Measurements from ENCODE around the gene MAGOH.
"Not testable (repeated sequence)": the region's sequence is repeated elsewhere in the genome, so short reads cannot be mapped to it uniquely, and the experiment has no call there.

Gene MAGOH

DNA sequence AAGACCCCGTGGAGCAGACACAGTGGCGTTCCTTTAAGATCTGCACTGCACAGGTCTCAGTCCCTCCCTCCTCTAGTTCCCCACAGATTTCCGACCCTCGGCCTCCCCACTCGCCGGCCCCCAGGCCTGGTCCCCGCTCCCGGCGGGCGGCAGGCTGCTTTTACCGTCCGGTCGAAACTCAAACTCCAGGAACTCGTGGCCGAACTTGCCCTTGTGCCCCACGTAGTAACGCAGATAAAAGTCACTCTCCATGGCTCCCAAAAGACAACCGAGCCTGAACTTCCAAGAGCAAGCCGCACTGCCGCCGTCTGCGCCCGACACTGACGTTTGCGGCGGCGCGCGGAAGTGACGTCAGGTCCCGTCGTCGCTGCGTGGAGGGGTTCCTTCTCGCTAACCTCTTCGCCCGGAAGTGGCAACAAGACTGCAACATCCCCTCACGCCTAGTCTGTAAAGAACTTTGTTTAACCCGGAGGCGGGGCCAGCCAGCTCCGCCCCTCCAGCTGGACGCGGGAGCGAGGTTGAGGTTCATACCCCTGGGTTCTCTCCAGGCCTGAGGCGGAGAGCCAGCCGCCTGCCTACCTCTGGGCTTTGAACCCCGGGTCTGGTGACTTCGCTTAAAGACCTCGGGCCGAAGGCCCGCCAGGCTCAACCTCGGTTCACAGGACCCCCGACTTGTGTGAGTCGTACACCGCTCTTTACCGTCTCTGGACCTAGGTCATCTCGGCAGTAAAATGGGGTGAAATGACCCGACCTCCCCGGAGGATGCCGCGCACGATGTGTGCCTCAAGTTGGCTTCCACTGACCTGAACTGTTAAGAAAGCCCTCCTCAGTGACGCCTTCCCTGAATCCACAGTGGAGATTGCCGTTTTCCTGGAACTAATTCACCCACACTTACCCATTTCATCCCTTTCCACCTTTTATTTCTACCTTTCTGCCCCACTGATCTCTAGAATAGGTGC, at the start of gene MAGOH:
Gene MAGOH, minus strand, starts transcription at position 322 of the 959 bp plus-strand sequence. Its CDS starts 70 bp downstream, at position 252.
- peak within 1 kb of the TSS; percentile 93 to 100 (median 98) for H3K9ac ChIP-seq (ENCODE audit: low read length in 5 of 5)
- H3K4me3 ChIP-seq (ENCODE audit: low read depth in 1 of 5, low read length in 5 of 5): peak within 1 kb of the TSS; percentile 90 to 99 (median 98)
- H3K9me3 ChIP-seq (ENCODE audit: control insufficient read depth in 5 of 5, low read length in 5 of 5): no peaks in the 10 kb centered on the region
- H3K36me3 ChIP-seq (ENCODE audit: control insufficient read depth in 5 of 5, insufficient read depth in 5 of 5, low read length in 5 of 5): peaks cover 15 to 29% (median 24%) of the 10 kb centered on the region in 5 donors
- H3K4me1 ChIP-seq (ENCODE audit: control insufficient read depth in 5 of 5, insufficient read depth in 5 of 5, low read length in 5 of 5): peaks cover 6 to 28% (median 27%) of the 10 kb centered on the region in 5 donors
- H3K27me3 ChIP-seq (ENCODE audit: control insufficient read depth in 5 of 5, insufficient read depth in 4 of 5, low read length in 5 of 5): no peaks in the 10 kb centered on the region
- H3K27ac ChIP-seq (ENCODE audit: low read depth, low read length): peak within 1 kb of the TSS; percentile 82

GRCh38 chr1:53286955-53287354, 48.6 kb upstream of the MAGOH start:
- H3K27me3 ChIP-seq (ENCODE audit: control insufficient read depth in 5 of 5, insufficient read depth in 4 of 5, low read length in 5 of 5): no peaks in the 10 kb centered on the region
- H3K9me3 ChIP-seq (ENCODE audit: control insufficient read depth in 5 of 5, low read length in 5 of 5): no peaks in the 10 kb centered on the region
- H3K9ac ChIP-seq (ENCODE audit: low read length in 5 of 5): no peak overlapping the region
- H3K4me3 ChIP-seq (ENCODE audit: low read depth in 1 of 5, low read length in 5 of 5): no peak overlapping the region
- H3K4me1 ChIP-seq (ENCODE audit: control insufficient read depth in 5 of 5, insufficient read depth in 5 of 5, low read length in 5 of 5): no peaks in the 10 kb centered on the region
- no peaks in the 10 kb centered on the region for H3K36me3 ChIP-seq (ENCODE audit: control insufficient read depth in 5 of 5, insufficient read depth in 5 of 5, low read length in 5 of 5)
- H3K27ac ChIP-seq (ENCODE audit: low read depth, low read length): no peak overlapping the region

GRCh38 chr1:53285969-53286760, 47.8 kb upstream of the MAGOH start:
- no peak overlapping the region for H3K9ac ChIP-seq (ENCODE audit: low read length in 5 of 5)
- H3K4me3 ChIP-seq (ENCODE audit: low read depth in 1 of 5, low read length in 5 of 5): no peak overlapping the region
- H3K36me3 ChIP-seq (ENCODE audit: control insufficient read depth in 5 of 5, insufficient read depth in 5 of 5, low read length in 5 of 5): no peaks in the 10 kb centered on the region
- no peaks in the 10 kb centered on the region for H3K4me1 ChIP-seq (ENCODE audit: control insufficient read depth in 5 of 5, insufficient read depth in 5 of 5, low read length in 5 of 5)
- H3K27me3 ChIP-seq (ENCODE audit: control insufficient read depth in 5 of 5, insufficient read depth in 4 of 5, low read length in 5 of 5): no peaks in the 10 kb centered on the region
- H3K9me3 ChIP-seq (ENCODE audit: control insufficient read depth in 5 of 5, low read length in 5 of 5): no peaks in the 10 kb centered on the region
- no peak overlapping the region for H3K27ac ChIP-seq (ENCODE audit: low read depth, low read length)

- Histone ChIP-seq H3K36me3 (ENCODE audit: control insufficient read depth in 5 of 5, insufficient read depth in 5 of 5, low read length in 5 of 5) (no peaks in the 10 kb centered on the region), H3K27ac (ENCODE audit: low read depth, low read length) (no peak overlapping the region), H3K4me3 (ENCODE audit: low read depth in 1 of 5, low read length in 5 of 5) (no peak overlapping the region), H3K27me3 (ENCODE audit: control insufficient read depth in 5 of 5, insufficient read depth in 4 of 5, low read length in 5 of 5) (no peaks in the 10 kb centered on the region), H3K9me3 (ENCODE audit: control insufficient read depth in 5 of 5, low read length in 5 of 5) (no peaks in the 10 kb centered on the region), H3K9ac (ENCODE audit: low read length in 5 of 5) (no peak overlapping the region), H3K4me1 (ENCODE audit: control insufficient read depth in 5 of 5, insufficient read depth in 5 of 5, low read length in 5 of 5) (no peaks in the 10 kb centered on the region)
Observed at GRCh38 chr1:53285546-53285945, 47.2 kb upstream of the MAGOH start.

- Histone ChIP-seq H3K27ac (ENCODE audit: low read depth, low read length) (no peak overlapping the region), H3K9me3 (ENCODE audit: control insufficient read depth in 5 of 5, low read length in 5 of 5) (no peaks in the 10 kb centered on the region), H3K4me1 (ENCODE audit: control insufficient read depth in 5 of 5, insufficient read depth in 5 of 5, low read length in 5 of 5) (no peaks in the 10 kb centered on the region), H3K9ac (ENCODE audit: low read length in 5 of 5) (no peak overlapping the region), H3K4me3 (ENCODE audit: low read depth in 1 of 5, low read length in 5 of 5) (no peak overlapping the region), H3K36me3 (ENCODE audit: control insufficient read depth in 5 of 5, insufficient read depth in 5 of 5, low read length in 5 of 5) (no peaks in the 10 kb centered on the region), H3K27me3 (ENCODE audit: control insufficient read depth in 5 of 5, insufficient read depth in 4 of 5, low read length in 5 of 5) (no peaks in the 10 kb centered on the region)
Observed at GRCh38 chr1:53284224-53285020, 46.1 kb upstream of the MAGOH start.

DNA sequence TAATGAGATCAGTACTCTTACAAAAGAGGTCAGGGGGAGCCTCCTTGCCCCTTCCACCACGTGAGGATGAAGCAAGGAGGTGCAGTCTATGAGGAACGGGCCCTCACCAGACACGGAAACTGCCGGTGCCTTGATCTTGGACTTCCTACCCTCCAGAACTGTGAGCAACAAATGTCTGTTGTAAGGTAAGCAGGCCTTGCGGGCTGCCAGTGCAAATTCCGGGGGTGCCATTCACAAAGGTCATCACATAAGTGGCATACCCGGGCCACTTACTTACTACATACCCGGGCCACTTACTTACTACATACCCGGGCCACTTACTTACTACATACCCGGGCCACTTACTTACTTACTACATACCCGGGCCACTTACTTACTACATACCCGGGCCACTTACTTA, 44.8 kb upstream of the MAGOH start:
- not testable (repeated sequence) for H3K27ac ChIP-seq (ENCODE audit: low read depth, low read length); H3K36me3 ChIP-seq (ENCODE audit: control insufficient read depth in 5 of 5, insufficient read depth in 5 of 5, low read length in 5 of 5); H3K9me3 ChIP-seq (ENCODE audit: control insufficient read depth in 5 of 5, low read length in 5 of 5); H3K27me3 ChIP-seq (ENCODE audit: control insufficient read depth in 5 of 5, insufficient read depth in 4 of 5, low read length in 5 of 5); H3K9ac ChIP-seq (ENCODE audit: low read length in 5 of 5); H3K4me3 ChIP-seq (ENCODE audit: low read depth in 1 of 5, low read length in 5 of 5); H3K4me1 ChIP-seq (ENCODE audit: control insufficient read depth in 5 of 5, insufficient read depth in 5 of 5, low read length in 5 of 5)

GRCh38 chr1:53281133-53281532, 42.8 kb upstream of the MAGOH start:
- Histone ChIP-seq H3K27me3 (ENCODE audit: control insufficient read depth in 5 of 5, insufficient read depth in 4 of 5, low read length in 5 of 5) (no peaks in the 10 kb centered on the region), H3K4me3 (ENCODE audit: low read depth in 1 of 5, low read length in 5 of 5) (no peak overlapping the region), H3K9me3 (ENCODE audit: control insufficient read depth in 5 of 5, low read length in 5 of 5) (no peaks in the 10 kb centered on the region), H3K4me1 (ENCODE audit: control insufficient read depth in 5 of 5, insufficient read depth in 5 of 5, low read length in 5 of 5) (no peaks in the 10 kb centered on the region), H3K9ac (ENCODE audit: low read length in 5 of 5) (no peak overlapping the region), H3K27ac (ENCODE audit: low read depth, low read length) (no peak overlapping the region), H3K36me3 (ENCODE audit: control insufficient read depth in 5 of 5, insufficient read depth in 5 of 5, low read length in 5 of 5) (no peaks in the 10 kb centered on the region)

DNA sequence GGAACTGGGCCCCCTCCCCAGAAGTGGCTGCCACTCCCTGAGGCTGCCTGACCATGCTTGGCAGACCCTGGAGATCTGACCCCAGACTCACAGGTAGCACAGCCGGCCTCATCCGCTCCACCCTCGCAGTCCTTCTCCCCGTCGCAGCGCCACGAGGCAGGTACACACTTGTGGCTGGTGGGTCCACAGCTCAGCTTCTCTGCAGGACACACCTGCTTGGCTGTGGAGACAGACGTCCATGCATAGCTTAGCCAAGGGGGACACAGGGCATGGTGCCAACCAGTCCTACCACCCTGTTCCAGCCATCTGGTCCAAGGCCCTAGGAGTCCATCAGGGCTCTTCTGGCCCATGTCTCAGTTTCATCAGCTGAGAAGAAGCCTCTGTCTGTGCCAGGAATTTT, 42.2 kb upstream of the MAGOH start:
- Histone ChIP-seq H3K4me1 (ENCODE audit: control insufficient read depth in 5 of 5, insufficient read depth in 5 of 5, low read length in 5 of 5) (no peaks in the 10 kb centered on the region), H3K27ac (ENCODE audit: low read depth, low read length) (no peak overlapping the region), H3K9ac (ENCODE audit: low read length in 5 of 5) (no peak overlapping the region), H3K9me3 (ENCODE audit: control insufficient read depth in 5 of 5, low read length in 5 of 5) (no peaks in the 10 kb centered on the region), H3K27me3 (ENCODE audit: control insufficient read depth in 5 of 5, insufficient read depth in 4 of 5, low read length in 5 of 5) (no peaks in the 10 kb centered on the region), H3K4me3 (ENCODE audit: low read depth in 1 of 5, low read length in 5 of 5) (no peak overlapping the region), H3K36me3 (ENCODE audit: control insufficient read depth in 5 of 5, insufficient read depth in 5 of 5, low read length in 5 of 5) (no peaks in the 10 kb centered on the region)

GRCh38 chr1:53279296-53280200, 41.2 kb upstream of the MAGOH start:
- Histone ChIP-seq H3K9ac (ENCODE audit: low read length in 5 of 5) (no peak overlapping the region), H3K4me1 (ENCODE audit: control insufficient read depth in 5 of 5, insufficient read depth in 5 of 5, low read length in 5 of 5) (no peaks in the 10 kb centered on the region), H3K27ac (ENCODE audit: low read depth, low read length) (no peak overlapping the region), H3K36me3 (ENCODE audit: control insufficient read depth in 5 of 5, insufficient read depth in 5 of 5, low read length in 5 of 5) (no peaks in the 10 kb centered on the region), H3K9me3 (ENCODE audit: control insufficient read depth in 5 of 5, low read length in 5 of 5) (no peaks in the 10 kb centered on the region), H3K27me3 (ENCODE audit: control insufficient read depth in 5 of 5, insufficient read depth in 4 of 5, low read length in 5 of 5) (no peaks in the 10 kb centered on the region), H3K4me3 (ENCODE audit: low read depth in 1 of 5, low read length in 5 of 5) (no peak overlapping the region)
